Upper lobe of left lung (tissue), 4 donors: ENCODE measurements around the gene USP17L15.
"Not testable (repeated sequence)": the region's sequence is repeated elsewhere in the genome, so short reads cannot be mapped to it uniquely, and the experiment has no call there.

ENCODE experiments used
- CTCF ChIP-seq, 6 experiments: fragments of 450-650 bp in 4 of 6; fragments of 200-600 bp in 2 of 6; sonication (generic) in 2 of 6; IDR thresholded peaks; one replicate each; pipeline ENCODE4 v1.5.1; 2016 to 2019; ENCODE audit warnings: antibody characterized with exemption in 6 of 6
- EP300 ChIP-seq, 4 donors: sonication (generic); formaldehyde crosslinking; IDR thresholded peaks; one replicate each; pipeline ENCODE4 v1.5.1; 2017; ENCODE audit warnings: antibody characterized with exemption in 4 of 4, control low read depth in 2 of 4
- POLR2A ChIP-seq, 4 donors: fragments of 450-650 bp; IDR thresholded peaks; one replicate each; pipeline ENCODE4 v1.5.1; 2016 to 2017; ENCODE audit warnings: antibody characterized with exemption in 4 of 4, mild to moderate bottlenecking in 2 of 4
- POLR2AphosphoS5 ChIP-seq, 2 donors: sonication (generic); formaldehyde crosslinking; IDR thresholded peaks; one replicate each; pipeline ENCODE4 v1.5.1; 2017; ENCODE audit warnings: antibody characterized with exemption in 2 of 2

GRCh38 chr4:9267319-9267718, 33.1 kb downstream of the USP17L15 start, which contains the start of gene USP17L22:
- TF ChIP-seq CTCF, EP300, POLR2AphosphoS5, POLR2A (IDR thresholded peaks at IDR 0.05): not testable (repeated sequence)
